ENCODE measurements around the gene RIN3. TPM values are rescaled to one million over a fixed set of nuclear protein-coding genes. Genes with fewer than 3 reads are reported as not detected.

Gene RIN3
- total RNA-seq, 1 donor from 2014 or later: 28.0 TPM

- Histone ChIP-seq H3K9me3 (ENCODE audit: insufficient read depth, low read depth, low read length) (no peaks in the 10 kb centered on the region), H3K4me3 (ENCODE audit: insufficient read depth, low read depth, low read length) (no peak overlapping the region), H4K20me1 (ENCODE audit: insufficient read depth, low read length) (peaks cover 17% of the 10 kb centered on the region), H3K36me3 (ENCODE audit: insufficient read depth, low read length) (no peaks in the 10 kb centered on the region), H2AFZ (ENCODE audit: low read depth, low read length) (no peak overlapping the region), H3K27me3 (ENCODE audit: insufficient read depth, low read length) (no peaks in the 10 kb centered on the region), H3K79me2 (ENCODE audit: insufficient read depth, low read length) (no peaks in the 10 kb centered on the region), H3K27ac (ENCODE audit: low read depth, low read length) (no peak overlapping the region), H3K4me1 (ENCODE audit: insufficient read depth, low read length) (peaks cover 4% of the 10 kb centered on the region), H3K9ac (ENCODE audit: low read length) (no peak overlapping the region), H3K4me2 (ENCODE audit: low read length) (no peak overlapping the region)
- H3K27ac Mint-ChIP-seq (ENCODE audit: unreplicated experiment): no peak overlapping the region
- no peaks in the 10 kb centered on the region for H3K9me3 Mint-ChIP-seq (ENCODE audit: unreplicated experiment)
- DNase-seq (ENCODE audit: low read depth) (no peak), FAIRE-seq (no peak)
- H3K4me1 Mint-ChIP-seq (ENCODE audit: low read depth, unreplicated experiment): peaks cover 4% of the 10 kb centered on the region
- peaks cover 6% of the 10 kb centered on the region for H3K36me3 Mint-ChIP-seq (ENCODE audit: low read depth, unreplicated experiment)
- TF ChIP-seq CTCF (IDR thresholded peaks at IDR 0.05; ENCODE audit: insufficient read depth, low read depth, low read length) (no peak), EZH2 (IDR thresholded peaks at IDR 0.05; ENCODE audit: insufficient read depth, low read length) (no peak)
- H3K4me3 Mint-ChIP-seq (ENCODE audit: unreplicated experiment): no peak overlapping the region
- H3K27me3 Mint-ChIP-seq (ENCODE audit: low read depth, unreplicated experiment): no peaks in the 10 kb centered on the region
These were observed 123.6 kb downstream of the RIN3 start for GRCh38 chr14:92637228-92637627.

GRCh38 chr14:92637864-92638263 is 124.3 kb downstream of the RIN3 start:
- no peak overlapping the region for H3K9ac ChIP-seq (ENCODE audit: low read length)
- peaks cover 14% of the 10 kb centered on the region for H4K20me1 ChIP-seq (ENCODE audit: insufficient read depth, low read length)
- H3K27ac Mint-ChIP-seq (ENCODE audit: unreplicated experiment): no peak overlapping the region

More at GRCh38 chr14:92637864-92638263, 124.3 kb downstream of the RIN3 start:
- Mint-ChIP-seq H3K4me1 (ENCODE audit: low read depth, unreplicated experiment) (peaks cover 4% of the 10 kb centered on the region), H3K4me3 (ENCODE audit: unreplicated experiment) (no peak overlapping the region), H3K36me3 (ENCODE audit: low read depth, unreplicated experiment) (peaks cover 6% of the 10 kb centered on the region), H3K9me3 (ENCODE audit: unreplicated experiment) (no peaks in the 10 kb centered on the region), H3K27me3 (ENCODE audit: low read depth, unreplicated experiment) (no peaks in the 10 kb centered on the region)
- no peak overlapping the region for H3K4me2 ChIP-seq (ENCODE audit: low read length)
- TF ChIP-seq CTCF (IDR thresholded peaks at IDR 0.05; ENCODE audit: insufficient read depth, low read depth, low read length) (no peak), EZH2 (IDR thresholded peaks at IDR 0.05; ENCODE audit: insufficient read depth, low read length) (no peak)
- H3K27me3 ChIP-seq (ENCODE audit: insufficient read depth, low read length): no peaks in the 10 kb centered on the region
- no peak overlapping the region for H3K27ac ChIP-seq (ENCODE audit: low read depth, low read length)
- FAIRE-seq: no peak
- H3K4me3 ChIP-seq (ENCODE audit: insufficient read depth, low read depth, low read length): no peak overlapping the region
- H3K9me3 ChIP-seq (ENCODE audit: insufficient read depth, low read depth, low read length): no peaks in the 10 kb centered on the region
- no peaks in the 10 kb centered on the region for H3K36me3 ChIP-seq (ENCODE audit: insufficient read depth, low read length)
- no peak overlapping the region for H2AFZ ChIP-seq (ENCODE audit: low read depth, low read length)
- H3K79me2 ChIP-seq (ENCODE audit: insufficient read depth, low read length): no peaks in the 10 kb centered on the region
- no peak for DNase-seq (ENCODE audit: low read depth)
- peaks cover 4% of the 10 kb centered on the region for H3K4me1 ChIP-seq (ENCODE audit: insufficient read depth, low read length)

Measured in astrocyte (in vitro differentiated cells and primary cell).